Vagina (tissue), 2 donors: ENCODE results near the gene ATP1B3. TPM values are rescaled to one million over a fixed set of nuclear protein-coding genes. Genes with fewer than 3 reads are reported as not detected.
"Not testable (repeated sequence)": the region's sequence is repeated elsewhere in the genome, so short reads cannot be mapped to it uniquely, and the experiment has no call there.

Experiments used
- DNase-seq, 2 donors: peaks; one replicate each; pipeline ENCODE4 v3.0.0-alpha.2; 2017; ENCODE audit errors: extremely low spot score in 2 of 2
- H3K27ac ChIP-seq: fragments of 200-600 bp; sonication (generic); one replicate; pipeline ENCODE4 v1.5.1; 2019
- H3K27me3 ChIP-seq: fragments of 200-600 bp; sonication (generic); one replicate; pipeline ENCODE4 v1.5.1; 2019
- H3K36me3 ChIP-seq, 2 donors: fragments of 200-600 bp; sonication (generic); one replicate each; pipeline ENCODE4 v1.5.1; 2017 to 2019
- H3K4me1 ChIP-seq: fragments of 200-600 bp; sonication (generic); one replicate; pipeline ENCODE4 v1.5.1; 2019
- H3K4me3 ChIP-seq, 2 donors: fragments of 200-600 bp; sonication (generic); 1 replicate in 1 of 2; 2 replicates in 1 of 2; pipeline ENCODE4 v1.5.1; 2016 to 2019
- H3K9me3 ChIP-seq: fragments of 200-600 bp; sonication (generic); one replicate; pipeline ENCODE4 v1.5.1; 2019
- CTCF ChIP-seq, 3 experiments: fragments of 450-650 bp in 2 of 3; fragments of 200-600 bp in 1 of 3; sonication (generic) in 1 of 3; IDR thresholded peaks; one replicate each; pipeline ENCODE4 v1.5.1; 2017 to 2019; ENCODE audit warnings: antibody characterized with exemption in 3 of 3, mild to moderate bottlenecking in 2 of 3, moderate library complexity in 2 of 3
- POLR2A ChIP-seq, 2 donors: fragments of 450-650 bp; IDR thresholded peaks; one replicate each; pipeline ENCODE4 v1.6.1; 2017; ENCODE audit warnings: antibody characterized with exemption in 2 of 2, mild to moderate bottlenecking in 2 of 2, moderate library complexity in 2 of 2
- POLR2AphosphoS5 ChIP-seq, 2 donors: sonication (generic); formaldehyde crosslinking; IDR thresholded peaks; one replicate each; pipeline ENCODE4 v1.9.0; 2017; ENCODE audit warnings: antibody characterized with exemption in 2 of 2, mild to moderate bottlenecking in 2 of 2, low read depth in 1 of 2; ENCODE audit not compliant: insufficient read depth in 1 of 2
- intact Hi-C: fragments of 100-400 bp; cut with DNase I; formaldehyde crosslinking; loops from one replicate; pipeline ENCODE4 v1.15.1; 2023
- total RNA-seq: library from RNA; depleted of rRNA; stranded (reverse); fragments of >200 nt; gene quantifications from one replicate; pipeline ENCODE4 v1.2.3, GENCODE V29; 2016

Gene ATP1B3
- total RNA-seq, 1 donor from 2014 or later, result 88.1 TPM

DNA sequence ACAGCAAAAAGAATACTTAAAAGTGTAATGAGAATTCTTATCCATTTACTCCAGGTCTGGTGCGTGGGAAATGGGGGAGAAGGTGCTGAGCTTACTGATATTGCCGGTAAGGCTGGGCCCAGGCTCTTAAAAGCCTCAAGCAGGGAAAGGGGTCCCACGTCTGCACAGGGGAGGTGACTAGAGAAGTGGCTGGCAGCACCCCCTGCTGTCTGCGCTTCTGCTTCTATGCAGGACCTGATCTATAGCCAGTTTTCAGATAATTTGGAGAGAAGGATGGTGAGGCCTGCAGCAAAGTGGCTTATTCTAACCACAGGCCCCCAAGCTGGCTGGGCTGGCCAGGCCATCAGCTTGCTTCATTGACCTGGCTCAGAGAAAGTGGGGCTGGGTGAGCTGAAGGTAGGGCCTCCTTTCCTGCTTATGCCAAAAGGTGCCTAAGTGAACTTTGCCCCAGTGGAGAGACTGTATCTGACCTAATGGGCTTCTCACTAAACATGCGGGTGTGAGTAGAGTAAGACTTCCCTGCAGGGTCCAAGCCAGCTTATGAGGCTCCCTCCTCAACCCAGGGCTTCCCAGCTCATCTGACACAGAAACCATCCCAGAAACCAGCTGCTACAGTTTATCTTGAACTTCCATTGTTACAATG lies 30.9 kb upstream of the ATP1B3 start:
- TF ChIP-seq CTCF (IDR thresholded peaks at IDR 0.05), result no peak
- no peak overlapping the region for H3K4me3 ChIP-seq
- no peaks in the 10 kb centered on the region for H3K4me1 ChIP-seq
- intact Hi-C loops, result no loop called here
- no peak overlapping the region for H3K27ac ChIP-seq
- H3K9me3 ChIP-seq, result no peaks in the 10 kb centered on the region
- H3K27me3 ChIP-seq, result no peaks in the 10 kb centered on the region
- H3K36me3 ChIP-seq, result no peaks in the 10 kb centered on the region
- DNase-seq, result no peak

- no peak for DNase-seq
- no peaks in the 10 kb centered on the region for H3K9me3 ChIP-seq
- H3K4me1 ChIP-seq, result no peaks in the 10 kb centered on the region
- no peak for TF ChIP-seq POLR2AphosphoS5 (IDR thresholded peaks at IDR 0.05; ENCODE audit: insufficient read depth in 1 of 2, low read depth in 1 of 2)
- TF ChIP-seq POLR2A (IDR thresholded peaks at IDR 0.05), result no peak
- no peak for TF ChIP-seq CTCF (IDR thresholded peaks at IDR 0.05)
- no peak overlapping the region for H3K4me3 ChIP-seq
- intact Hi-C loops, result no loop called here
- no peaks in the 10 kb centered on the region for H3K36me3 ChIP-seq
- H3K27ac ChIP-seq, result no peak overlapping the region
- no peaks in the 10 kb centered on the region for H3K27me3 ChIP-seq
Measured at GRCh38 chr3:141846050-141846433, 30.4 kb upstream of the ATP1B3 start.

DNA sequence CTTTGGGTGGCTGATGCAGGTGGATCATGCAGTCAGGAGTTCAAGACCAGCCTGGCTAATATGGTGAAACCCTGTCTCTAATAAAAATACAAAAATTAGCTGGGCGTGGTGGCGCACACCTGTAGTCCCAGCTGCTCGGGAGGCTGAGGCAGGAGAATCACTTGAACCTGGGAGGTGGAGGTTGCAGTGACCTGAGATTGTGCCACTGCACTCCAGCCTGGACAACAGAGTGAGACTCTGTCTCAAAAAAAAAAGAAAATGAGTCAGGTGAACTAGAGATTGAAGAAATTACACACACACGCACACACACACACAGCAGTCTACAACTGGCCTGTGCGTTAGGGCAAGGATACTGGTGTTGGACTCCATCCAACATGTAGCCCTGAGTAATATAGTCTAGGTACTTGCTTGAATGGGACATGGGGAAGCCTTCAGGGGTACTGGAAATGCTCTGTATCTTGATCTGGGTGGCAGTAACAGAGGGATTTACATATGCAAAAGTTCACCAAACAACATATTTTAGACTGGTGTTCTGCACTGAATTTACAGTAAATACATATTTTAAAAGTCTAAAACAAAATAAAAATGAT lies 28.2 kb upstream of the ATP1B3 start:
- DNase-seq, H3K27ac ChIP-seq, H3K9me3 ChIP-seq, H3K36me3 ChIP-seq, intact Hi-C loops, H3K4me3 ChIP-seq, H3K27me3 ChIP-seq, H3K4me1 ChIP-seq: not testable (repeated sequence)

GRCh38 chr3:141849056-141849815 lies 27.2 kb upstream of the ATP1B3 start:
- no peak for DNase-seq
- Histone ChIP-seq H3K4me1 (peaks cover 7% of the 10 kb centered on the region), H3K9me3 (no peaks in the 10 kb centered on the region), H3K27ac (no peak overlapping the region), H3K27me3 (no peaks in the 10 kb centered on the region), H3K4me3 (no peak overlapping the region), H3K36me3 (no peaks in the 10 kb centered on the region)
- TF ChIP-seq POLR2A (IDR thresholded peaks at IDR 0.05), result no peak
- TF ChIP-seq POLR2AphosphoS5 (IDR thresholded peaks at IDR 0.05; ENCODE audit: insufficient read depth in 1 of 2, low read depth in 1 of 2), result no peak
- no peak for TF ChIP-seq CTCF (IDR thresholded peaks at IDR 0.05)
- intact Hi-C loops, result no loop called here

DNA sequence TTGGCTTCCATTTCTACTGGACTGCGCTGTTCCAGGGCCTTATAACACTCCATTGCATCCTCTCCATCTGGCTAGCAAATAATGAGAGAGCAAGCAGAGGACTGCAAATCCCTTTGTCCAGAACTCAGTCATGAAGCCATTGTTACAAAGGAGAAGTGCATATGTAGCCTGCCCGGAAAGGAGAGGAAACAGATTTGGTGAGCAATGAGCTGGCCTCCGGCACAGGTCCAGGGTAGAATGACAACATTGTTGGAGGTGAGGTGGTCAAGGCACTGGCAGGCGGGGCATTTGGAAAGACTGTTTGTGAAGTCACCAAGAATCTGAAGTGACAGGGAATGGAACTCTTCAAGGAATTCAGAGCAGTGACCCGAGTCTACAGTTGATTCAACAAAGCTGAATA lies 25.0 kb upstream of the ATP1B3 start:
- H3K36me3 ChIP-seq, result no peaks in the 10 kb centered on the region
- no peak overlapping the region for H3K4me3 ChIP-seq
- H3K27ac ChIP-seq, result no peak overlapping the region
- intact Hi-C loops, result no loop called here
- TF ChIP-seq POLR2AphosphoS5 (IDR thresholded peaks at IDR 0.05; ENCODE audit: insufficient read depth in 1 of 2, low read depth in 1 of 2), result no peak
- no peak for TF ChIP-seq CTCF (IDR thresholded peaks at IDR 0.05)
- TF ChIP-seq POLR2A (IDR thresholded peaks at IDR 0.05), result no peak
- H3K4me1 ChIP-seq, result peaks cover 7% of the 10 kb centered on the region
- no peaks in the 10 kb centered on the region for H3K9me3 ChIP-seq
- no peak for DNase-seq
- H3K27me3 ChIP-seq, result no peaks in the 10 kb centered on the region
